ENCODE results near the gene PDGFB. TPM values are rescaled to one million over a fixed set of nuclear protein-coding genes. Genes with fewer than 3 reads are reported as not detected.

The PDGFB gene
- total and polyA plus RNA-seq, 9 of the 15 experiments (the other 6 are each of a cell fraction or from before 2014, with no cell fraction given): 0.07 to 4.0 (median 0.48) TPM; not detected in 1

GRCh38 chr22:39188809-39189208 is 56.0 kb downstream of the PDGFB start:
- intact Hi-C loops (cut with micrococcal nuclease): no loop called here
- H3K4me2 ChIP-seq (ENCODE audit: insufficient read depth, low read length): no peak overlapping the region
- ChIA-PET POLR2A (interaction anchor here (0.6 kb wide), 2 partner anchors 33 to 114 kb away, joined by 3 read pairs; no protein-coding TSS in a partner anchor), CTCF (ENCODE audit: low intra/inter-chr PET ratio) (no interaction called here)
- no TSS peak for BruUV-seq (replicated peaks)
- H3K27ac ChIP-seq (ENCODE audit: extremely low read depth, low read depth, low read length): no peak overlapping the region
- TF ChIP-seq TCF3 (CRISPR knock-in tag; IDR thresholded peaks at IDR 0.05): peak; percentile 35; the same call in 1 of the 2 replicates
- no peak for TF ChIP-seq MED1 (CRISPR knock-in tag; IDR thresholded peaks at IDR 0.05; ENCODE audit: borderline replicate concordance)
- peak; percentile 41; the same call in 1 of the 2 replicates for TF ChIP-seq CBFA2T3 (IDR thresholded peaks at IDR 0.05)
- no peak for ATAC-seq
- in situ Hi-C loops (cut with MboI): no loop called here
- H3K9me3 ChIP-seq (replicated peaks; ENCODE audit: control insufficient read depth, insufficient read depth, low read depth, low read length): no peaks in the 10 kb centered on the region
- no peak overlapping the region for H3K9ac ChIP-seq (ENCODE audit: insufficient read depth in 1 of 2, low read depth in 2 of 2, low read length in 2 of 2)
- H2AFZ ChIP-seq (ENCODE audit: low read depth, low read length): 0 out of 2 replicates have a peak overlapping the region, but pooled peaks have one; percentile 45
- 0% methylated on average over 3 of the region's 10 CpGs for WGBS (ENCODE audit: insufficient coverage, low coverage, missing lambda C conversion rate)
- H3K36me3 ChIP-seq (ENCODE audit: control insufficient read depth, insufficient read depth, low read length): no peaks in the 10 kb centered on the region
- H3K27me3 ChIP-seq (ENCODE audit: control insufficient read depth in 2 of 2, insufficient read depth in 2 of 2, low read length in 2 of 2): no peaks in the 10 kb centered on the region; a peak in 1 of 5 replicates
- peaks cover 0 to 14% of the 10 kb centered on the region in 2 experiments; a peak in 3 of 5 replicates for H3K4me1 ChIP-seq (replicated peaks in 1 of 2; ENCODE audit: control insufficient read depth in 2 of 2, insufficient read depth in 2 of 2, low read length in 2 of 2)
- no peaks in the 10 kb centered on the region for H4K20me1 ChIP-seq (replicated peaks; ENCODE audit: control insufficient read depth, insufficient read depth, low read length)
- no peak for FAIRE-seq
- peak in 1 of 4 experiments; percentile 4 for DNase-seq (ENCODE audit: extremely low read depth in 1 of 4, low spot score in 3 of 4)
- no peaks in the 10 kb centered on the region for H3K79me2 ChIP-seq (ENCODE audit: control insufficient read depth, insufficient read depth, low read length)
- no peak overlapping the region for H3K4me3 ChIP-seq
- H3K9me1 ChIP-seq (ENCODE audit: control insufficient read depth, insufficient read depth, low read length): no peaks in the 10 kb centered on the region

GRCh38 chr22:39185601-39186012 is 59.2 kb downstream of the PDGFB start:
- WGBS (ENCODE audit: insufficient coverage, low coverage, missing lambda C conversion rate): 32% methylated on average over 6 of the region's 11 CpGs
- no peaks in the 10 kb centered on the region for H3K9me3 ChIP-seq (replicated peaks; ENCODE audit: control insufficient read depth, insufficient read depth, low read depth, low read length)
- no peaks in the 10 kb centered on the region for H3K36me3 ChIP-seq (ENCODE audit: control insufficient read depth, insufficient read depth, low read length)
- no peaks in the 10 kb centered on the region for H3K79me2 ChIP-seq (ENCODE audit: control insufficient read depth, insufficient read depth, low read length)
- peak overlapping the region in 1 of 2 experiments; percentile 55; a peak in 2 of 4 replicates for H3K9ac ChIP-seq (ENCODE audit: insufficient read depth in 1 of 2, low read depth in 2 of 2, low read length in 2 of 2)
- H3K27ac ChIP-seq (ENCODE audit: extremely low read depth, low read depth, low read length): no peak overlapping the region
- H3K9me1 ChIP-seq (ENCODE audit: control insufficient read depth, insufficient read depth, low read length): no peaks in the 10 kb centered on the region
- no peak overlapping the region for H3K4me3 ChIP-seq
- H3K27me3 ChIP-seq (ENCODE audit: control insufficient read depth in 2 of 2, insufficient read depth in 2 of 2, low read length in 2 of 2): no peaks in the 10 kb centered on the region; a peak in 1 of 5 replicates
- no peak overlapping the region for H3K4me2 ChIP-seq (ENCODE audit: insufficient read depth, low read length)
- 0 out of 2 replicates have a peak overlapping the region, but pooled peaks have one; percentile 19 for H2AFZ ChIP-seq (ENCODE audit: low read depth, low read length)
- in situ Hi-C loops (cut with MboI): no loop called here
- FAIRE-seq: no peak
- ChIA-PET CTCF (ENCODE audit: low intra/inter-chr PET ratio) (interaction anchor here (0.9 kb wide), 1 partner anchor 117 kb away, joined by 3 read pairs; no protein-coding TSS in a partner anchor), POLR2A (interaction anchor here (0.6 to 1.5 kb wide), 2 partner anchors 131 to 133 kb away, joined by 3 to 6 read pairs; no protein-coding TSS in a partner anchor)
- BruUV-seq (replicated peaks): no TSS peak
- peak in 2 of 4 experiments; percentile 34 to 44 for DNase-seq (ENCODE audit: extremely low read depth in 1 of 4, low spot score in 3 of 4)
- H3K4me1 ChIP-seq (replicated peaks in 1 of 2; ENCODE audit: control insufficient read depth in 2 of 2, insufficient read depth in 2 of 2, low read length in 2 of 2): peaks cover 0 to 15% of the 10 kb centered on the region in 2 experiments; a peak in 3 of 5 replicates
- H4K20me1 ChIP-seq (replicated peaks; ENCODE audit: control insufficient read depth, insufficient read depth, low read length): no peaks in the 10 kb centered on the region
- ATAC-seq: peak; percentile 61; the same call in 2 of the 3 replicates
- intact Hi-C loops (cut with micrococcal nuclease): no loop called here
- TF ChIP-seq CBX5 (IDR thresholded peaks at IDR 0.05; ENCODE audit: borderline replicate concordance, low read depth): no peak
- no peak for TF ChIP-seq PHF8 (IDR thresholded peaks at IDR 0.05; ENCODE audit: borderline replicate concordance, low read length)
- peak; percentile 21; the same call in 1 of the 2 replicates for TF ChIP-seq REST (IDR thresholded peaks at IDR 0.05; ENCODE audit: borderline replicate concordance)
- TF ChIP-seq REST (CRISPR knock-in tag; IDR thresholded peaks at IDR 0.05; ENCODE audit: low read depth): no peak
- no peak for TF ChIP-seq MAFG (tag; conservative IDR thresholded peaks at IDR 0.05)

Measured in K562 (cell line).